Gastrocnemius medialis (tissue), 4 donors: Measurements from ENCODE around the gene GRAMD2A. TPM values are rescaled to one million over a fixed set of nuclear protein-coding genes. Genes with fewer than 3 reads are reported as not detected.

Source experiments
- ATAC-seq, 2 donors: fragments of 150-250 bp; one replicate each; pipeline ENCODE4 v1.9.1; 2016
- DNase-seq, 2 donors: peaks; one replicate each; pipeline ENCODE4 v3.0.0-alpha.2; 2019
- H3K27ac ChIP-seq, 4 donors: fragments of 200-600 bp; sonication (generic); 1 replicate in 1 of 4; 2 replicates in 3 of 4; pipeline ENCODE4 v1.5.1; 2016 to 2018; ENCODE audit warnings: mild to moderate bottlenecking in 2 of 4, moderate library complexity in 1 of 4
- H3K27me3 ChIP-seq, 3 donors: fragments of 200-600 bp; sonication (generic) in 2 of 3; 1 replicate in 1 of 3; 2 replicates in 2 of 3; pipeline versions ENCODE4 v1.5.1 to v1.6.0; 2016 to 2019; ENCODE audit warnings: mild to moderate bottlenecking in 1 of 3, moderate library complexity in 1 of 3
- H3K36me3 ChIP-seq, 2 donors: fragments of 200-600 bp; sonication (generic) in 1 of 2; one replicate each; pipeline ENCODE4 v1.5.1; 2017 to 2018
- H3K4me1 ChIP-seq, 2 donors: fragments of 200-600 bp; sonication (generic) in 1 of 2; one replicate each; pipeline ENCODE4 v1.5.1; 2016 to 2017; ENCODE audit warnings: mild to moderate bottlenecking in 2 of 2
- H3K4me3 ChIP-seq, 4 donors: fragments of 200-600 bp; sonication (generic) in 3 of 4; 1 replicate in 1 of 4; 2 replicates in 3 of 4; pipeline ENCODE4 v1.5.1; 2016 to 2019; ENCODE audit warnings: mild to moderate bottlenecking in 2 of 4
- H3K9me3 ChIP-seq, 3 donors: fragments of 200-600 bp; sonication (generic) in 2 of 3; 1 replicate in 1 of 3; 2 replicates in 2 of 3; pipeline ENCODE4 v1.5.1; 2016 to 2019
- CTCF ChIP-seq, 5 experiments: fragments of 450-650 bp in 3 of 5; fragments of 200-600 bp in 2 of 5; sonication (generic) in 2 of 5; IDR thresholded peaks in 4 of 5; conservative IDR thresholded peaks in 1 of 5; 1 replicate in 4 of 5; 2 replicates in 1 of 5; pipeline ENCODE4 v1.5.1; 2016 to 2019; ENCODE audit warnings: antibody characterized with exemption in 5 of 5, mild to moderate bottlenecking in 3 of 5, moderate library complexity in 3 of 5
- POLR2A ChIP-seq, 2 donors: fragments of 450-650 bp; IDR thresholded peaks; one replicate each; pipeline ENCODE4 v1.6.1; 2017; ENCODE audit warnings: antibody characterized with exemption in 2 of 2, mild to moderate bottlenecking in 2 of 2, moderate library complexity in 2 of 2
- in situ Hi-C, 4 donors: fragments of 200-750 bp; cut with MboI; loops; one replicate each; pipeline versions ENCODE4 v1.15.0 to v1.8.0; 2017; ENCODE audit warnings: low sequenced_read_pairs in 4 of 4
- intact Hi-C: fragments of 100-400 bp; cut with DNase I; formaldehyde crosslinking; loops from one replicate; pipeline ENCODE4 v1.15.1; 2023; ENCODE audit warnings: low total_unique reads
- total RNA-seq, 4 donors: library from RNA; depleted of rRNA; stranded (reverse); fragments of >200 nt; gene quantifications; one replicate each; pipeline versions ENCODE4 v1.1.0 to v1.2.3, GENCODE V29; 2016

The GRAMD2A gene
- total RNA-seq, 4 donors from 2014 or later, result not detected

GRCh38 chr15:72110355-72110754, 87.2 kb downstream of the GRAMD2A start:
- in situ Hi-C loops, result no loop called here
- no peak for TF ChIP-seq POLR2A (IDR thresholded peaks at IDR 0.05)
- no peak for TF ChIP-seq CTCF (IDR thresholded peaks at IDR 0.05 in 4 of 5, conservative IDR thresholded peaks at IDR 0.05 in 1 of 5)
- no peak for DNase-seq
- intact Hi-C loops, result no loop called here
- Histone ChIP-seq H3K9me3 (no peaks in the 10 kb centered on the region), H3K27ac (peak overlapping the region in 3 of 4 donors; percentile 73 to 98 (median 82)), H3K27me3 (no peaks in the 10 kb centered on the region), H3K36me3 (no peaks in the 10 kb centered on the region), H3K4me1 (peaks cover 59 to 65% of the 10 kb centered on the region in 2 donors), H3K4me3 (no peak overlapping the region)
- no peak for ATAC-seq

Other genes starting within 250 kb of the GRAMD2A start
- 10 to 100 TPM; 21.0 to 40.9 (median 24.2) TPM for gene MYO9A, start 79.6 kb downstream of the GRAMD2A start, total RNA-seq
- gene SENP8, start 79.4 kb downstream of the GRAMD2A start, total RNA-seq, result 1 to 10 TPM; 1.0 to 3.6 (median 2.7) TPM
- gene PKM, start 33.4 kb upstream of the GRAMD2A start, total RNA-seq, result 100 to 1,000 TPM; 691 to 946 (median 810) TPM
- 10 to 100 TPM; 51.7 to 84.7 (median 66.9) TPM for gene PARP6, start 74.8 kb upstream of the GRAMD2A start, total RNA-seq
- 1 to 10 TPM in 1 of 4 donors, under 1 TPM in 2, not detected in 1; 0.13 to 2.4 (median 0.49) TPM for gene CELF6, start 122.4 kb upstream of the GRAMD2A start, total RNA-seq
- gene HEXA, start 178.2 kb upstream of the GRAMD2A start, total RNA-seq, result 10 to 100 TPM; 29.4 to 51.5 (median 40.0) TPM
- not detected for gene TMEM202, start 200.5 kb upstream of the GRAMD2A start, total RNA-seq